Ectodermal cell (in vitro differentiated cells): Measurements from ENCODE around the gene KSR1.

Source experiments
- H3K27ac ChIP-seq: 2 replicates; pipeline ENCODE4 v1.7.0; 2013; ENCODE audit warnings: mild to moderate bottlenecking, low read depth, low read length; ENCODE audit not compliant: insufficient read depth, poor library complexity, severe bottlenecking
- H3K27me3 ChIP-seq: 2 replicates; pipeline ENCODE4 v1.7.0; 2013; ENCODE audit warnings: mild to moderate bottlenecking, low read length; ENCODE audit not compliant: insufficient read depth, control insufficient read depth, poor library complexity, severe bottlenecking
- H3K36me3 ChIP-seq: one replicate; pipeline ENCODE4 v1.7.0; 2013; ENCODE audit warnings: low read length; ENCODE audit not compliant: control insufficient read depth, insufficient read depth
- H3K4me1 ChIP-seq: one replicate; pipeline ENCODE4 v1.7.0; 2013; ENCODE audit warnings: low read length; ENCODE audit not compliant: control insufficient read depth, insufficient read depth
- H3K4me3 ChIP-seq: 2 replicates; pipeline ENCODE4 v1.7.0; 2013; ENCODE audit warnings: low read depth, low read length, control low read depth; ENCODE audit not compliant: insufficient read depth
- H3K9me3 ChIP-seq: 2 replicates; pipeline ENCODE4 v1.7.0; 2013; ENCODE audit warnings: mild to moderate bottlenecking, low read length, moderate library complexity; ENCODE audit not compliant: control insufficient read depth
- WGBS, 2 experiments: methylation state at CpG; one replicate each; pipeline ENCODE4 v1.1.7; 2013; ENCODE audit warnings: missing lambda C conversion rate in 2 of 2; 5-methylcytosine and 5-hydroxymethylcytosine counted together

The KSR1 gene

DNA sequence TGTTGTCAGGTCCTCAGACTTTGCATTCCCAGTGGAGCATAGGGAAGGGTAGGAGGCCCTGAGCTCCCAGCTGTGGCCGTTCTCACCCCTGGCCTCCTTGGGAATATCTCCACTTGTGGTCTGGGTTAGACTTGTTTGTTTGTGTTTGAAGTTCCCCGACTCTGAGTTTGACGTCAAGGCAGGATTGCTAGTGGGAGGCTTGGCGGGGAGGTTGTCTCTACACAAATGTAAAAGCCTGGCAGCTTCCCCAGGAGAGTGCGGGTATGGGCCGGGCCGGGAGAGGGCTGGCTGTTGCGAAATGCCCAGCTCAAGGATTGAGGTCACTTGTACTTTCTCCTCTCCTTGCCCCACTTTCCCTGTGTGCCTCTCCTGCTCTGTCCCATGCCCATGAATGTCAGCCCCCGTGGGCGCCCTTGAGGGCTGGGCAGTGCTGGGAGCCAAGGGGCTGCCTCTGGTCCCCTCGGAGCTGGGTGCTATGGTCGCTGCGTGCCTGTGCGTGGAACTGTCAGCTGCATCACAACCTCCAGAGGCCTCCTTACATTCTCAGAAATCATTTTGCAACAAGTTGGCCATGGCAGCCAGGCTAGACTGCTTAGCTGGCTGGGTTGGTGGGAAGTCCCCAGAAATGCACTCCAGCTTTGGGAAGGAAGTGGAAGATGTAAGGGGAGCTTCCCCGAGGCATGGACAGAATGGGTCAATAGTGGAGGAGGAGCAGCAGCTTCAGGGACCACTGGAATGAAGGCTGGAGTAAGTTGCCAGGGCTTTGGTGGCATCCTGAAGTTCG lies 84.3 kb downstream of the KSR1 start:
- Histone ChIP-seq H3K4me1 (peaks cover 8% of the 10 kb centered on the region), H3K9me3 (no peaks in the 10 kb centered on the region), H3K4me3 (no peak overlapping the region), H3K27ac (no peak overlapping the region), H3K36me3 (no peaks in the 10 kb centered on the region), H3K27me3 (no peaks in the 10 kb centered on the region)
- 82 to 84% methylated on average over 16 of the region's 16 CpGs for WGBS, 2 experiments

DNA sequence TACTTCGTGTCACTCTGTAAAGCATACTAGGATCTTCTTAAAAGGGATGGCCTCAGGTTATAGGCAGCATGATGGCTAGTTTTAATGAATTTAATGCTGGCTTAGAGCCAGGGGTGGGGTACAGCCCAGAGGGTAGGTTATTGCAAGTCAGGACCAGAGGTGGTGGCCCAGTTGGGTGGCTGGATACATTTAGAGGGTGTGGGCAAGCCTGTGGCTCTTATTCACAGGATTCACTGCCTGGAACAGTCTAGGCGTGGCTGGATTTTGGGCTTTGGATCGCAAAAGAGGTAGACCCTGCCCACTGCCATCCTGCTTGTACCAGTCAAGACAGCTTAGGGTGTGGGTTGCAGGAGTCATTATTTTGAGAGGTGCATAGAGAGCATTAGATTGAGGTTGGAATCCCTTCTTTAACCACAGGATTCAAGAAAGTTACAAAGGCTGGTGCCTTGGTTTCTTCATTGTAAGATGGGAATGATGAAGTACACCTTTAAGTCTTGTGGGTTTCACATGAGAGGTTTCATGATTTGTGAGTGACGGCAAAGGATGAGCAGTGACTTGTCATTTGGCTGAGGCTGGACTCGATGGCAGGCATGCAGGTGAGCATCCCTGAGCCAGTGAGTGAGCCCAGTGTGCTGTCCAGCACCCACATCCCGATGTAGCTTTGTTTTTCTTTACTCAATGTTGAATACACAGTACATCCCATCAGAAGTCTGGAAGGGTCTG lies 85.2 kb downstream of the KSR1 start:
- Histone ChIP-seq H3K36me3 (no peaks in the 10 kb centered on the region), H3K9me3 (no peaks in the 10 kb centered on the region), H3K27me3 (no peaks in the 10 kb centered on the region), H3K27ac (no peak overlapping the region), H3K4me1 (peaks cover 4% of the 10 kb centered on the region), H3K4me3 (no peak overlapping the region)
- 92 to 96% methylated on average over 6 of the region's 6 CpGs for WGBS, 2 experiments

DNA sequence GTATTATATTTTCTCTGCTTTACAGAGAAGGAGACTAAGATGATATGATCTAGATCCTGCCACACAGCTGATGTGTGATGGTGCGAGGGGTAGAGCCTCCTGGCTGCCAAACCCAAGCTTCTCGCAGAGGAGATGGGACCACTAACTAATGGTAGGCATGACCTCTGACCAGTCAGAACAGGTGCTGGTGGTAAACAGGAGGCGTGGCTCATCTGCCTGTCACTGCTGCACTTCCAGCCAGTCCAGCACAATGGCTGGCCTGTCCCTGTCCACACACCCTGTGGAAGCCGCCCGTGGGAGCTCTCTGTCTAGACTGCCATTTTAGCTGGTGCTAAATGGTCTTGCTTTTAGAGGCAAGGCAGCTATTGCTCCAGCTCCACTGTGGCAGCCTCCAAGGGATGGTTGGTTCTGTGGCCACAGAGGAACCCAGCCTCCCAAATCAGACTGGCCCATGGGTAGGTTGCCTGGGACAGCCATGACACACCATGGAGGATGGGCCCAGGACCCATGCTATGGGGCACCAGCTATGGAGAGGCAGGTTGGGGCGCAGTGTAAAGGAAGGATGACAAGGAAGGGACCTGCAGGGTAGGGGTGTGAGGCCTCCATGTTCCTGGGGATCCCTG lies 86.7 kb downstream of the KSR1 start:
- no peaks in the 10 kb centered on the region for H3K9me3 ChIP-seq
- WGBS, 2 experiments: 94 to 97% methylated on average over 6 of the region's 6 CpGs
- H3K27ac ChIP-seq: no peak overlapping the region
- H3K4me3 ChIP-seq: no peak overlapping the region
- peaks cover 4% of the 10 kb centered on the region for H3K4me1 ChIP-seq
- no peaks in the 10 kb centered on the region for H3K36me3 ChIP-seq
- H3K27me3 ChIP-seq: no peaks in the 10 kb centered on the region

DNA sequence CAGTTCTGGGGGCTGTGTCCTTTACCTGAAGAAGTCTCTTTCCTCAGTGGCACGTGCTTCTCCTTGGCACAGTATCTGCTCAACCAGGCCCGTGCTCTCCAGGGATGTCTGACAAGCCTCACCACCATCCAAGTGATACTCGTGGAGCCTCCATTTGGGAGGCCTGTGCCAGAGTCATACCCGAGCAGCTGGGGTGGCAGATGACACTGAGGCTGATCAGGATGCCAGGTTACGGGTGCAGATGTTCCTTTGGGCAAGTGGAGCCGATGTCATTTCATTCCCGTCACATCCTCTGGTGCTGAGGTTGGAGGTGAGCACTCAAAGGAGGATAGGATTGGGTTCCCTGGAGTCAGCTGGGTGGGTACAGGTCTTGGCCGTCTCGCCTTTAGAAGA lies 87.2 kb downstream of the KSR1 start:
- Histone ChIP-seq H3K27me3 (no peaks in the 10 kb centered on the region), H3K27ac (no peak overlapping the region), H3K9me3 (no peaks in the 10 kb centered on the region), H3K36me3 (no peaks in the 10 kb centered on the region), H3K4me1 (peaks cover 4% of the 10 kb centered on the region), H3K4me3 (no peak overlapping the region)
- WGBS, 2 experiments: 95 to 96% methylated on average over 9 of the region's 9 CpGs

DNA sequence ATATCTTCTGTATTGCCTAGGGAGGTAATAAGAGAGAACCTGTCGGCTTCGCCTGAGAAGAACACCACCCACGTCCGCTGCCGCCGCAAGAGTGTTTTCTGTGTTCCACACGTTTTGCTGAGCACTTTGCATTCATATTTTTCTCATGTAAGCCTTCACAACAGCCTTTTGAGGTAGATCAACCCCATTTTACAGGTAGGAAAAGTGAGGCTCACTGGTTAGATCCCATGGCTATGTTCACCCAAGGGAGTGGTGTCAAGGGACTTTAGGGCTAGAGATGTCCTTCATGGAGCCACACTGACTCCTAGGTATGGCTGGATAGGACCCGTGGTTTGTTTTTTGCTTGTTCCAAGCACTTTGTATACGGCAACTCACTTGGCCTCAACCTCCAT lies 87.7 kb downstream of the KSR1 start:
- no peak overlapping the region for H3K27ac ChIP-seq
- H3K4me1 ChIP-seq: peaks cover 4% of the 10 kb centered on the region
- H3K27me3 ChIP-seq: no peaks in the 10 kb centered on the region
- H3K9me3 ChIP-seq: no peaks in the 10 kb centered on the region
- WGBS, 2 experiments: 84 to 88% methylated on average over 9 of the region's 9 CpGs
- H3K36me3 ChIP-seq: no peaks in the 10 kb centered on the region
- no peak overlapping the region for H3K4me3 ChIP-seq

DNA sequence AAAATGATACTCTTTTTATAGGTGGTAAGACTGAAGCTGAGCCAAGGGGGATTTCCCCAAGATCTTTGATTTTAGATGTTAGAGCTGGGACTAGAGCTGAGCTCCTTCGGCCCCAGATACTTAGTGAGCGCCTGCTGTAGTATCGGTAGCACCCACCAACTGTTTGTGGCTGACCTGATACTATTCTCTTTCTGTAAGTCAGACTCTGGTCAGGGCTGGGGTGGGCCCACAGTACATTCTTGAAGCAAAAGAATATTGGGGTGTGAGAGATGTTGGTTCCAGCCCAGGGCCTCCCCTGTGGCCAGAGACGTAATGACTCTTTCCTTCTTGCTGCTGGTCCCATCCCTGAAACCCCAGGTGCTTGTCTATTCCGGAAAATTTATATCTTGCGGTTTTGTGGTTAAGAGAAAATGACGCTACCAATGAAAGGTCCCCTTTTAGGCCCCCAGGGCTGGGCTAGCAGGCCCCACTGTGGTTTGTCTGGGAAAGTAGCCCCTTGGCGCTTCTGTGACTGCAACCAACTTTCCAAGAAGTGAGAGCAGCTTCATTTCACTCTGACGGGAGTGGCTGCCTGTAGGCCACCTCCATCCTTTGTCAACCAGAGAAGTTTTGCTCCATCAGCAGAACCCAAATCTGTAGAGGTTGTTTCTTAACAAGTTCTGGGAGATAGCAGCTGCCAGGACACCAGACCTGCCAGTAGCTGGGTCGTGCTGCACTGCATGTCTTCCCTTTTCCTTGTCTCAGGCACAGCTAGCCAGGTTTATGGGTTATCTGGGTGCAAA lies 88.3 kb downstream of the KSR1 start:
- no peak overlapping the region for H3K4me3 ChIP-seq
- no peak overlapping the region for H3K27ac ChIP-seq
- H3K27me3 ChIP-seq: no peaks in the 10 kb centered on the region
- H3K4me1 ChIP-seq: peaks cover 4% of the 10 kb centered on the region
- H3K36me3 ChIP-seq: no peaks in the 10 kb centered on the region
- H3K9me3 ChIP-seq: no peaks in the 10 kb centered on the region
- WGBS, 2 experiments: 92 to 94% methylated on average over 10 of the region's 10 CpGs

DNA sequence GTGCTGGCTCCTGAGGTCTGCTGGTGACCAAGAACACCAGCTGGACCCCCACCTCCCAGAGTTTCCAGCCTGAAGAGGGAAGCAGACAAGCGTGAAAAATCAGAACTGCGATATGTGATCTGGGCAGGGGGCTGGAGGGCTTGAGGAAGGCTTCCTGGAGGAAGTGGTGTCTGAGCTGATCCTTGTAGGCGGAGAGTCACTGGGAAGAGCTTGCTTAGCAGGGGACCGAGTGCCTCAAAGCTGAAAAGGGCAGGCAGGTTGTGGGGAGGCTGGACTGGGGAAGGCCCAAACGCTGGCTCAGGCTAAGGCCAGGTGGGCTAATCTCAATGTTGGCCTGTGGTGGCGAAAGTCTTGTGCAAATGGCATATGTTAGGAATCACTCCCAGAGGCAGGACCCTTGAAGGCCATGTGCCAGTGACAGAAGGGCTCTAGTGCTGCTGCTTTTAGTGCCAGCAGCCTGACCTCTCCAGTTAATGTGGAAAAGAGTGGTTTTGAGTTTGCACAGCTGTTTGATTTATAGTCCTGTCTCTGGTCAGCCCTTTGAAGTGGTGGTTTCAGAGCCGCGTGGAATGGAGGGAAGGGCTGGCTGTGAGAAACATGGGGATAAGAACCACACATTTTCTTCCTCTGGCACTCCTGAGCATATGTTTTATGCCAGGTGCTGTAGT lies 89.4 kb downstream of the KSR1 start:
- no peaks in the 10 kb centered on the region for H3K36me3 ChIP-seq
- no peaks in the 10 kb centered on the region for H3K9me3 ChIP-seq
- H3K27me3 ChIP-seq: no peaks in the 10 kb centered on the region
- WGBS, 2 experiments: 80 to 81% methylated on average over 8 of the region's 8 CpGs
- H3K4me3 ChIP-seq: no peak overlapping the region
- peaks cover 4% of the 10 kb centered on the region for H3K4me1 ChIP-seq
- H3K27ac ChIP-seq: no peak overlapping the region

DNA sequence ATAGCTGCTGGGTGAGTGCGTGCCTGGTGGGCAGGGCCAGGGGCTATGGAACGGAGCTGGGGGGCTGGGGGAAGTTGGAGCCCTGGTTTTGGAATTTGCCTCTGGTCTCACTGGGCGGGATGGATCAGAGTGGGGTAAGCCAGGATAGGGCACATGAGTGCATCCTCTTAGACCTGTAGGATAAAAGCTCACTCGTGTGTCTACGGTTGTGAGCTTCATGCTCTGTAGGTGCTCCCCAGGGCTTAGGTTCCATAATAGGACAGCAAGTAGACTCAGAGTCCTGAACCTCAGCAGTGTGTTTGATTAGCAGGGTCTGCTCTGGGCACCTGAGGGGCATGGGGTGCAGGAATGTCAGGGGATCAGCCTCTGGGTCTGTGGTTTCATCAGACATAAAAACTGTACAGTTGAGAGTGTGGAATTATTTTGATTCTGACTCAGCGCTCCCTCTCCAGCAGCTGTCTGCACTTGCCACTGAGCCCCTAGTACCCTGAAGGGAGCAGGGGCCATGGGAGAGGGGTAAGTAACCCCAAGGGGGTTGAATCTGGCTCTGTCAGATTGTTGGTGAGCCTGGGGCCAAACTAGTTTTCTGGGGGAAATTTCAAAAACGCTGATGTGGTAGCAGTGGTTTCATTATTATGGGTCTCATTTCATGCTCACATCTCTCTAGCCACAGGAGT lies 90.5 kb downstream of the KSR1 start:
- H3K27me3 ChIP-seq: no peaks in the 10 kb centered on the region
- H3K4me1 ChIP-seq: peaks cover 4% of the 10 kb centered on the region
- H3K36me3 ChIP-seq: no peaks in the 10 kb centered on the region
- WGBS, 2 experiments: 90 to 93% methylated on average over 7 of the region's 7 CpGs
- H3K4me3 ChIP-seq: no peak overlapping the region
- no peaks in the 10 kb centered on the region for H3K9me3 ChIP-seq
- no peak overlapping the region for H3K27ac ChIP-seq

DNA sequence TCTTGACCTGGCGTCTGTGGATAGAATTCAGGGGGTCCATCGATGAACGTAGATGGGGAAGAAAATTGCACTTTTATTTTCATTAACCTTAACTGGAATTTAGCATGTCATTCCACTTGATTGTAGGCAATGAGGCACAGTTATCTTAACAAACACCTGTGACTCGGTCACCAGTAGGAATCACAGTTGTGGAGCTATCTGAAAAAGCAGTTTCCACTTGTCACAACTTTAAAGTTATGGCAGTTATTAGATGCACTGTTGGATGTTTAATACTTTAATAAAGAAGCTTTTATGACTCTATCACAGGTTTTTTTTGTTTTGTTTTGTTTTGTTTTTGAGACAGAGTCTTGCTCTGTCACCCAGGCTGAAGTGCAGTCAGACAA lies 91.0 kb downstream of the KSR1 start:
- no peaks in the 10 kb centered on the region for H3K27me3 ChIP-seq
- H3K27ac ChIP-seq: no peak overlapping the region
- 85% methylated on average over 4 of the region's 4 CpGs for WGBS, 2 experiments
- no peaks in the 10 kb centered on the region for H3K9me3 ChIP-seq
- H3K36me3 ChIP-seq: no peaks in the 10 kb centered on the region
- no peak overlapping the region for H3K4me3 ChIP-seq
- H3K4me1 ChIP-seq: peaks cover 4% of the 10 kb centered on the region
